Glutamatergic neuron (in vitro differentiated cells): ENCODE results near the gene DLG1. TPM values are rescaled to one million over a fixed set of nuclear protein-coding genes. Genes with fewer than 3 reads are reported as not detected.

ENCODE experiments used
- DNase-seq: peaks from one replicate; pipeline ENCODE4 v3.0.0; 2022
- H3K27ac Mint-ChIP-seq: one replicate; pipeline ENCODE4 v1.8.0; 2020; ENCODE audit warnings: mild to moderate bottlenecking, mixed read lengths, inconsistent platforms; ENCODE audit not compliant: unreplicated experiment
- H3K27me3 Mint-ChIP-seq: one replicate; pipeline ENCODE4 v1.8.0; 2020; ENCODE audit warnings: mild to moderate bottlenecking, moderate library complexity, mixed read lengths, inconsistent platforms; ENCODE audit not compliant: unreplicated experiment
- H3K36me3 Mint-ChIP-seq: one replicate; pipeline ENCODE4 v1.8.0; 2020; ENCODE audit warnings: mild to moderate bottlenecking, mixed read lengths, inconsistent platforms; ENCODE audit not compliant: unreplicated experiment
- H3K4me1 Mint-ChIP-seq: one replicate; pipeline ENCODE4 v1.8.0; 2020; ENCODE audit warnings: mild to moderate bottlenecking, low read depth, mixed read lengths, inconsistent platforms; ENCODE audit not compliant: unreplicated experiment
- H3K4me3 Mint-ChIP-seq: one replicate; pipeline ENCODE4 v1.8.0; 2020; ENCODE audit warnings: mild to moderate bottlenecking, mixed read lengths, inconsistent platforms; ENCODE audit not compliant: unreplicated experiment
- H3K9me3 Mint-ChIP-seq: one replicate; pipeline ENCODE4 v1.8.0; 2020; ENCODE audit warnings: mild to moderate bottlenecking, moderate library complexity, mixed read lengths, inconsistent platforms; ENCODE audit not compliant: unreplicated experiment
- total RNA-seq: library from RNA; stranded (reverse); fragmentation: NEBNext Ultra II Directional; extraction: Animal tissue kit (Norgen Biotek cat#: 25700); gene quantifications from one replicate; pipeline ENCODE4 v1.2.1, GENCODE V29; 2021; ENCODE audit not compliant: unreplicated experiment
- TF ChIP-seq, protein P1 (sequence below): fragments of 200-600 bp; sonication (generic); IDR thresholded peaks from one replicate; pipeline ENCODE4 v1.5.0; 2021; ENCODE audit not compliant: partially characterized antibody, unreplicated experiment

The DLG1 gene
- total RNA-seq, 1 donor from 2014 or later, result 66.0 TPM

- no peak for DNase-seq
- peaks cover 3% of the 10 kb centered on the region for H3K36me3 Mint-ChIP-seq
- TF ChIP-seq, protein P1, sequence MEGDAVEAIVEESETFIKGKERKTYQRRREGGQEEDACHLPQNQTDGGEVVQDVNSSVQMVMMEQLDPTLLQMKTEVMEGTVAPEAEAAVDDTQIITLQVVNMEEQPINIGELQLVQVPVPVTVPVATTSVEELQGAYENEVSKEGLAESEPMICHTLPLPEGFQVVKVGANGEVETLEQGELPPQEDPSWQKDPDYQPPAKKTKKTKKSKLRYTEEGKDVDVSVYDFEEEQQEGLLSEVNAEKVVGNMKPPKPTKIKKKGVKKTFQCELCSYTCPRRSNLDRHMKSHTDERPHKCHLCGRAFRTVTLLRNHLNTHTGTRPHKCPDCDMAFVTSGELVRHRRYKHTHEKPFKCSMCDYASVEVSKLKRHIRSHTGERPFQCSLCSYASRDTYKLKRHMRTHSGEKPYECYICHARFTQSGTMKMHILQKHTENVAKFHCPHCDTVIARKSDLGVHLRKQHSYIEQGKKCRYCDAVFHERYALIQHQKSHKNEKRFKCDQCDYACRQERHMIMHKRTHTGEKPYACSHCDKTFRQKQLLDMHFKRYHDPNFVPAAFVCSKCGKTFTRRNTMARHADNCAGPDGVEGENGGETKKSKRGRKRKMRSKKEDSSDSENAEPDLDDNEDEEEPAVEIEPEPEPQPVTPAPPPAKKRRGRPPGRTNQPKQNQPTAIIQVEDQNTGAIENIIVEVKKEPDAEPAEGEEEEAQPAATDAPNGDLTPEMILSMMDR, result no peak
- H3K4me3 Mint-ChIP-seq, result no peak overlapping the region
- no peaks in the 10 kb centered on the region for H3K9me3 Mint-ChIP-seq
- no peaks in the 10 kb centered on the region for H3K4me1 Mint-ChIP-seq
- no peaks in the 10 kb centered on the region for H3K27me3 Mint-ChIP-seq
- H3K27ac Mint-ChIP-seq, result no peak overlapping the region
Observed at GRCh38 chr3:197122394-197122793, 176.0 kb downstream of the DLG1 start.

- Mint-ChIP-seq H3K27me3 (no peaks in the 10 kb centered on the region), H3K27ac (no peak overlapping the region), H3K4me1 (no peaks in the 10 kb centered on the region), H3K36me3 (no peaks in the 10 kb centered on the region), H3K9me3 (no peaks in the 10 kb centered on the region), H3K4me3 (no peak overlapping the region)
- no peak for DNase-seq
- TF ChIP-seq, protein P1, result no peak
Observed at GRCh38 chr3:197117114-197117513, 181.3 kb downstream of the DLG1 start.

- H3K36me3 Mint-ChIP-seq, result peaks cover 7% of the 10 kb centered on the region
- peaks cover 12% of the 10 kb centered on the region for H3K4me1 Mint-ChIP-seq
- no peak for DNase-seq
- no peak overlapping the region for H3K27ac Mint-ChIP-seq
- peaks cover 6% of the 10 kb centered on the region for H3K9me3 Mint-ChIP-seq
- H3K27me3 Mint-ChIP-seq, result no peaks in the 10 kb centered on the region
- no peak overlapping the region for H3K4me3 Mint-ChIP-seq
- TF ChIP-seq, protein P1, result no peak
Observed at GRCh38 chr3:197114007-197114406, 184.4 kb downstream of the DLG1 start.

- Mint-ChIP-seq H3K27ac (peak overlapping the region; percentile 54), H3K36me3 (peaks cover 7% of the 10 kb centered on the region), H3K4me3 (no peak overlapping the region), H3K27me3 (no peaks in the 10 kb centered on the region), H3K4me1 (peaks cover 12% of the 10 kb centered on the region), H3K9me3 (peaks cover 7% of the 10 kb centered on the region)
- TF ChIP-seq, protein P1, result no peak
- no peak for DNase-seq
Observed at GRCh38 chr3:197111685-197112084, 186.7 kb downstream of the DLG1 start.

GRCh38 chr3:197105786-197106185 is 192.6 kb downstream of the DLG1 start:
- Mint-ChIP-seq H3K27ac (no peak overlapping the region), H3K4me1 (peaks cover 10% of the 10 kb centered on the region), H3K36me3 (peaks cover 7% of the 10 kb centered on the region), H3K27me3 (no peaks in the 10 kb centered on the region), H3K9me3 (peaks cover 7% of the 10 kb centered on the region), H3K4me3 (no peak overlapping the region)
- TF ChIP-seq, protein P1, result no peak
- DNase-seq, result no peak
